HG03457 (cell line): ENCODE data around the gene SLC45A3.

Experiments used
- ATAC-seq: cut with Tn5 transposase; IDR thresholded peaks from one replicate; pipeline ENCODE4 v1.9.1; 2021; ENCODE audit warnings: moderate number of reproducible peaks; ENCODE audit not compliant: unreplicated experiment

The SLC45A3 gene

GRCh38 chr1:205610901-205611466 is 69.3 kb downstream of the SLC45A3 start:
- ATAC-seq = no peak

DNA sequence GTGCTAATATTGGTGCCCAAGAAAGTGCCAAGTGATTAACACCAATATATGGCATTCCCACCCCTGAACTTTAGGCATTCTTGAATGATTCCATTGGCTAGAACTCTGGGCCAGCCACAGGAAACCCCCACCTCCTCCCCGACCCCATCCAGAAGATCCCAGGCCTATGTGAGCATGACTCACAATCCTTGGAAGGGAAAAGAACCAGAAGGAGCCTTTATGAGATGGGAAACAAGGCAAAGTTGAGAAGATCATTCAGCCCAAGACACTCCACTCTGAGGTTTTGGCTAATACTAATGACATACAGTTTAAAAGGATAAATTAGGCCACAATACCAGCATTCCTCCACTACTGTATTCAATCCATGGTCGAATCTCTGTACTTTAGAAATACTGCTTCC is 70.3 kb downstream of the SLC45A3 start:
- ATAC-seq = no peak
